ENCODE data around the gene TAF12.

- TF ChIP-seq POLR2AphosphoS5 (IDR thresholded peaks at IDR 0.05; ENCODE audit: low read depth, low read length): no peak
- TF ChIP-seq TAF1 (IDR thresholded peaks at IDR 0.05; ENCODE audit: borderline replicate concordance, insufficient read depth, low read length): no peak
- no peak for TF ChIP-seq REST (IDR thresholded peaks at IDR 0.05; ENCODE audit: insufficient read depth in 1 of 2, low read depth in 2 of 2, low read length in 2 of 2)
Observed at GRCh38 chr1:28564310-28564709, 78.6 kb downstream of the TAF12 start.

Measured in PFSK-1 (cell line).